GM08714 (cell line): ENCODE data around the gene PPP1R16B.

ENCODE experiments used
- H3K4me3 ChIP-seq: fragments of 200-500 bp; sonication (Bioruptor generic); 2 replicates; pipeline ENCODE4 v1.5.1; 2014; ENCODE audit warnings: mild to moderate bottlenecking, low read length, inconsistent platforms
- ZNF274 ChIP-seq: IDR thresholded peaks from 2 replicates; pipeline ENCODE4 v1.6.1; 2012; ENCODE audit warnings: mild to moderate bottlenecking, low read depth, low read length

Gene PPP1R16B

GRCh38 chr20:38892091-38892981, 86.8 kb downstream of the PPP1R16B start:
- H3K4me3 ChIP-seq = no peak overlapping the region
- no peak for TF ChIP-seq ZNF274

GRCh38 chr20:38893056-38893564, 87.6 kb downstream of the PPP1R16B start:
- no peak for TF ChIP-seq ZNF274
- H3K4me3 ChIP-seq = no peak overlapping the region

- H3K4me3 ChIP-seq = no peak overlapping the region
- TF ChIP-seq ZNF274 = no peak
These were observed 88.1 kb downstream of the PPP1R16B start for GRCh38 chr20:38893565-38894090.

GRCh38 chr20:38894091-38894847, 88.8 kb downstream of the PPP1R16B start:
- TF ChIP-seq ZNF274 = no peak

GRCh38 chr20:38895098-38895949, 89.8 kb downstream of the PPP1R16B start:
- no peak overlapping the region for H3K4me3 ChIP-seq
- no peak for TF ChIP-seq ZNF274

More at GRCh38 chr20:38894091-38894847, 88.8 kb downstream of the PPP1R16B start:
- H3K4me3 ChIP-seq = no peak overlapping the region

GRCh38 chr20:38896009-38896594, 90.6 kb downstream of the PPP1R16B start:
- TF ChIP-seq ZNF274 = no peak
- no peak overlapping the region for H3K4me3 ChIP-seq

GRCh38 chr20:38897267-38897666, 91.8 kb downstream of the PPP1R16B start:
- no peak for TF ChIP-seq ZNF274
- H3K4me3 ChIP-seq = no peak overlapping the region

- no peak overlapping the region for H3K4me3 ChIP-seq
- TF ChIP-seq ZNF274 = no peak
These were observed 95.1 kb downstream of the PPP1R16B start for GRCh38 chr20:38900606-38901005.

- H3K4me3 ChIP-seq = no peak overlapping the region
- no peak for TF ChIP-seq ZNF274
These were observed 97.1 kb downstream of the PPP1R16B start for GRCh38 chr20:38902601-38903000.

- no peak overlapping the region for H3K4me3 ChIP-seq
- TF ChIP-seq ZNF274 = no peak
These were observed 97.8 kb downstream of the PPP1R16B start for GRCh38 chr20:38903335-38903734.

GRCh38 chr20:38905375-38905774, 99.9 kb downstream of the PPP1R16B start:
- no peak for TF ChIP-seq ZNF274
- no peak overlapping the region for H3K4me3 ChIP-seq

- TF ChIP-seq ZNF274 = no peak
- H3K4me3 ChIP-seq = no peak overlapping the region
These were observed 102.6 kb downstream of the PPP1R16B start for GRCh38 chr20:38907918-38908677.

- no peak overlapping the region for H3K4me3 ChIP-seq
- no peak for TF ChIP-seq ZNF274
These were observed 109.9 kb downstream of the PPP1R16B start for GRCh38 chr20:38915355-38915754.

- no peak overlapping the region for H3K4me3 ChIP-seq
These were observed 112.2 kb downstream of the PPP1R16B start for GRCh38 chr20:38917657-38918056.

More at GRCh38 chr20:38917657-38918056, 112.2 kb downstream of the PPP1R16B start:
- no peak for TF ChIP-seq ZNF274
